Peyer's patch (tissue), 4 donors: ENCODE data around the gene SLC26A2. TPM values are rescaled to one million over a fixed set of nuclear protein-coding genes. Genes with fewer than 3 reads are reported as not detected.
A peak's percentile ranks its signal among the peaks of the same experiment; 100 is the strongest.
"Not testable (repeated sequence)": the region's sequence is repeated elsewhere in the genome, so short reads cannot be mapped to it uniquely, and the experiment has no call there.

Experiments
- DNase-seq, 3 donors: peaks; one replicate each; pipeline ENCODE4 v3.0.0-alpha.2; 2017 to 2019
- H3K27ac ChIP-seq, 4 donors: fragments of 200-600 bp; sonication (generic); one replicate each; pipeline ENCODE4 v1.5.1; 2016 to 2019
- H3K27me3 ChIP-seq, 2 donors: fragments of 200-600 bp; sonication (generic); one replicate each; pipeline ENCODE4 v1.5.1; 2019
- H3K36me3 ChIP-seq, 3 donors: fragments of 200-600 bp; sonication (generic); one replicate each; pipeline ENCODE4 v1.5.1; 2016 to 2019
- H3K4me1 ChIP-seq, 4 donors: fragments of 200-600 bp; sonication (generic); one replicate each; pipeline ENCODE4 v1.5.1; 2016 to 2019
- H3K4me3 ChIP-seq, 4 donors: fragments of 200-600 bp; sonication (generic); 1 replicate in 3 of 4; 2 replicates in 1 of 4; pipeline ENCODE4 v1.5.1; 2016 to 2019; ENCODE audit warnings: mild to moderate bottlenecking in 1 of 4
- H3K9me3 ChIP-seq, 4 donors: fragments of 200-600 bp; sonication (generic); one replicate each; pipeline ENCODE4 v1.5.1; 2016 to 2019; ENCODE audit warnings: mild to moderate bottlenecking in 1 of 4
- POLR2A ChIP-seq, 2 donors: fragments of 450-650 bp; IDR thresholded peaks; one replicate each; pipeline ENCODE4 v1.5.1; 2017; ENCODE audit warnings: antibody characterized with exemption in 2 of 2, mild to moderate bottlenecking in 2 of 2, moderate library complexity in 2 of 2
- total RNA-seq, 4 donors: library from RNA; depleted of rRNA; stranded (reverse); fragments of >200 nt; gene quantifications; one replicate each; pipeline ENCODE4 v1.1.0, GENCODE V29; 2016
- TF ChIP-seq, protein P1 (sequence below), 6 experiments: fragments of 450-650 bp in 4 of 6; fragments of 200-600 bp in 2 of 6; sonication (generic) in 1 of 6; IDR thresholded peaks; one replicate each; pipeline ENCODE4 v1.5.1; 2017 to 2019; ENCODE audit warnings: antibody characterized with exemption in 6 of 6, mild to moderate bottlenecking in 3 of 6, moderate library complexity in 1 of 6

SLC26A2 gene
- total RNA-seq, 4 donors from 2014 or later: 7.4 to 87.4 (median 52.1) TPM

DNA sequence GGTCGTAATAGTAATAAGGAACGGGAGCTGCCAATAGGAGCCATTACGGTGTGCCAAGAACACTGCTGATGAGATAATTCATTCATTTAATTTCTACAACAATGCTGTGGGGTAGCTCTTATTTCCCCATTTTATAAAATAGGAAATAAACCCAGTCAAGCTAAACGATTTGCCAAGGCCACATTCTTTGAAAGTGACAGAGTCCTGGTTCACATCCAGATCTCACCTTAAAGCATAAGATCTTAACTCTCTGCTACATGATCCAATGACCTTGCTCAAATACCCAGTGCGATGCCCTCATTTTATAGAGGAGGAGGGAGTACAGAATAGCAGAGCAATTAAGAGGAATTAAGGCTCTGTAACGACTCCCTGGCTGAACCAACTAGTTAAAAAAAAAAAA, 21.0 kb upstream of the SLC26A2 start:
- H3K4me1 ChIP-seq: peaks cover 0 to 11% (median 2%) of the 10 kb centered on the region in 4 donors
- no peak overlapping the region for H3K4me3 ChIP-seq
- H3K27ac ChIP-seq: peak overlapping the region in 1 of 4 donors; percentile 36
- TF ChIP-seq, protein P1, sequence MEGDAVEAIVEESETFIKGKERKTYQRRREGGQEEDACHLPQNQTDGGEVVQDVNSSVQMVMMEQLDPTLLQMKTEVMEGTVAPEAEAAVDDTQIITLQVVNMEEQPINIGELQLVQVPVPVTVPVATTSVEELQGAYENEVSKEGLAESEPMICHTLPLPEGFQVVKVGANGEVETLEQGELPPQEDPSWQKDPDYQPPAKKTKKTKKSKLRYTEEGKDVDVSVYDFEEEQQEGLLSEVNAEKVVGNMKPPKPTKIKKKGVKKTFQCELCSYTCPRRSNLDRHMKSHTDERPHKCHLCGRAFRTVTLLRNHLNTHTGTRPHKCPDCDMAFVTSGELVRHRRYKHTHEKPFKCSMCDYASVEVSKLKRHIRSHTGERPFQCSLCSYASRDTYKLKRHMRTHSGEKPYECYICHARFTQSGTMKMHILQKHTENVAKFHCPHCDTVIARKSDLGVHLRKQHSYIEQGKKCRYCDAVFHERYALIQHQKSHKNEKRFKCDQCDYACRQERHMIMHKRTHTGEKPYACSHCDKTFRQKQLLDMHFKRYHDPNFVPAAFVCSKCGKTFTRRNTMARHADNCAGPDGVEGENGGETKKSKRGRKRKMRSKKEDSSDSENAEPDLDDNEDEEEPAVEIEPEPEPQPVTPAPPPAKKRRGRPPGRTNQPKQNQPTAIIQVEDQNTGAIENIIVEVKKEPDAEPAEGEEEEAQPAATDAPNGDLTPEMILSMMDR (IDR thresholded peaks at IDR 0.05): no peak
- TF ChIP-seq POLR2A (IDR thresholded peaks at IDR 0.05): no peak
- DNase-seq: no peak
- H3K9me3 ChIP-seq: no peaks in the 10 kb centered on the region
- no peaks in the 10 kb centered on the region for H3K27me3 ChIP-seq
- no peaks in the 10 kb centered on the region for H3K36me3 ChIP-seq

DNA sequence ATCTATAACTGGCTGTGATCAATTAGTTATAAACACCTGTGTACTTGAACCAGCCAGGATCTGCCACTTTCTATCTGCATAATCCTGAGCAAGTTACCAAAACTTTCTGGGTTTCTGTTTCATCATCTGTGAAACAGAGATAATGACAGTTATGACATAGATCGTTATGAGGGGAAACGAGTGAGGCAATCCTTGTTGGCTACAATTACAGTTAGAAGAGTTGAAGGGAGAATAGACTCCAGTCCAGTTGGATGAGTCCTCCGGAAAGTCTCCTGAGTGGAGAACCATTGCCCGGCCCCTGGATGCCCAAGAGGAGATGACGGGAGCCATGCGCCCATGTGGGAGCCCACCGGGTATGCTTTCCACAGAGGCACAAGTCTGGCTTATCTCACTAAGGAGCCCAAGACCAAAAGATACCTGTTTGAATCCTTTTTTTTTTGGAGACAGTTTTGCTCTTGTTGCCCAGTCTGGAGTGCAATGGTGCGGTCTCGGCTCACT, 20.4 kb upstream of the SLC26A2 start:
- H3K27ac ChIP-seq: no peak overlapping the region
- H3K27me3 ChIP-seq: no peaks in the 10 kb centered on the region
- TF ChIP-seq, protein P1 (IDR thresholded peaks at IDR 0.05): no peak
- no peak for TF ChIP-seq POLR2A (IDR thresholded peaks at IDR 0.05)
- H3K4me3 ChIP-seq: no peak overlapping the region
- DNase-seq: no peak
- peaks cover 0 to 16% (median 2%) of the 10 kb centered on the region in 4 donors for H3K4me1 ChIP-seq
- H3K9me3 ChIP-seq: no peaks in the 10 kb centered on the region
- no peaks in the 10 kb centered on the region for H3K36me3 ChIP-seq

DNA sequence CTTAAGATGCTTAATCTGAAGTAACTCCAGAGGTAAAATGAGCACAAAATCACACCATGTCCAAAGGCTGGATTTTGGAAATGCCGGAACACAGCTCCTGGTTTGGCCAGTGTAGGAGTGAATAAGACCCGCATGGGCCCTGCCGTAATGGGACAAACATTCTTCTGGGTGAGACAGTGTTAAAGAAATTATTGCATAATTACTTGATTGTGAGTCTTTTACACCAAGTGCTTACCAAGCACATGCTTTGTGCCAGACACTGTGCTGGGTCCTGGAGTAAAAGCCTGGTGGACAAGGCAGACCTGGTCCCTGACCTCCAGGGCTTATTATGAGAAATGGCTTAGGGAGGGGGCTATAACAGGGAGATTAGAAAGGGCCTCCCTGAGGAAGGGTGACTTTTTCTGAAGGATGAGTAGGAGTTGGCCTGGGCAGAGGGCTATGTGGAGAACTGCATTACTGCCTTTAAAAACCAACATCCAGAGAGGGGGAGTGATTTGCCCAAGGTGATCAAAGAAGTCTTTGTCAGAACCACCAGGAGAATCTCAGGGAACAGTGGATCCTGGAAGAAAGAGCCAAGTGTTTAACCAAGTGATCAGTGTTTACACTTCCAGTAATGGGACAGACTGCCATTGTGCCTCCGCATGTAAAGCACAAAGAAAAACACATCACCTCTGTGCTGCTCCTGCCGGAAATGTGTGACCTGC, 19.5 kb upstream of the SLC26A2 start:
- no peaks in the 10 kb centered on the region for H3K9me3 ChIP-seq
- no peak overlapping the region for H3K4me3 ChIP-seq
- H3K4me1 ChIP-seq: peaks cover 0 to 25% (median 2%) of the 10 kb centered on the region in 4 donors
- no peaks in the 10 kb centered on the region for H3K27me3 ChIP-seq
- DNase-seq: no peak
- TF ChIP-seq POLR2A (IDR thresholded peaks at IDR 0.05): no peak
- TF ChIP-seq, protein P1 (IDR thresholded peaks at IDR 0.05): no peak
- H3K36me3 ChIP-seq: no peaks in the 10 kb centered on the region
- H3K27ac ChIP-seq: no peak overlapping the region

DNA sequence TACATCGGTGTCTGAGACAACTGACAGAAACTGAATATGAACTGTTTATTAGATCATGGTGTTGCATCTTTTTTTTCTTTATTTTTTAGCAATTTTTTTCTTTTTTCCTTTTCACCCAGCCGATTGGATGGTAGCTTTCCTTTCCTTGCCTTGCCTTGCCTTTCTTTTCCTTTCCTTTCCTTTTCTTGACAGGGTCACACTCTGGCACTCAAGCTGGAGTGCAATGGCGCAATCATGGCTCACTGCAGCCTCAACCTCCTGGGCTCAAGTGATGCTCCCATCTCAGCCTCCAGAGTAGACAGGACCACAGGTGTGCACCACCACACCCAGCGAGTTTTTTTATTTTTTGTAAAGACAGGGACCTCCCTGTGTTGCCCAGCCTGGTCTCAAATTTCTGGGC, 18.8 kb upstream of the SLC26A2 start:
- H3K4me1 ChIP-seq: peaks cover 0 to 30% (median 4%) of the 10 kb centered on the region in 4 donors
- H3K9me3 ChIP-seq: no peaks in the 10 kb centered on the region
- H3K4me3 ChIP-seq: no peak overlapping the region
- TF ChIP-seq, protein P1 (IDR thresholded peaks at IDR 0.05): no peak
- TF ChIP-seq POLR2A (IDR thresholded peaks at IDR 0.05): no peak
- no peak overlapping the region for H3K27ac ChIP-seq
- H3K27me3 ChIP-seq: no peaks in the 10 kb centered on the region
- no peaks in the 10 kb centered on the region for H3K36me3 ChIP-seq
- DNase-seq: no peak

DNA sequence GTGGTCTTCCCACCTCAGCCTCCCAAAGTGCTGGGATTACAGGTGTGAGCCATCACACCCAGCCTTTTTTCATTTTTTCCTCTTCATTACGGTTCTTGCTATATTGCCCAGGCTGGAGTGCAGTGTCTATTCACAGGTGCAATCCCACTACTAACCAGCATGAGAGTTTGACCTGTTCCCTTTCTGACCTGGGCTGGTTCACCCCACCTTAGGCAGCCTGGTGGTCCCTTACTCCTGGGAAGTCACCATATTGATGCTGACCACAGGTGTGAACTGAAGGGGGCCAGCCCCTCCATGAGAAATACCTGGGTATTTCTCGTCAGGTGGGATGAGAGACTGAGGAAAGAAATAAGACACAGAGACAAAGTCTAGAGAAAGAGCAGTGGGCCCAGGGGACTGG, 18.4 kb upstream of the SLC26A2 start:
- no peaks in the 10 kb centered on the region for H3K27me3 ChIP-seq
- no peaks in the 10 kb centered on the region for H3K9me3 ChIP-seq
- DNase-seq: no peak
- TF ChIP-seq POLR2A (IDR thresholded peaks at IDR 0.05): no peak
- TF ChIP-seq, protein P1 (IDR thresholded peaks at IDR 0.05): peak in 3 of 6 experiments; percentile 8 to 27 (median 22)
- H3K4me3 ChIP-seq: no peak overlapping the region
- H3K36me3 ChIP-seq: no peaks in the 10 kb centered on the region
- H3K27ac ChIP-seq: peak overlapping the region in 2 of 4 donors; percentile 31 to 61
- peaks cover 0 to 31% (median 4%) of the 10 kb centered on the region in 4 donors for H3K4me1 ChIP-seq

DNA sequence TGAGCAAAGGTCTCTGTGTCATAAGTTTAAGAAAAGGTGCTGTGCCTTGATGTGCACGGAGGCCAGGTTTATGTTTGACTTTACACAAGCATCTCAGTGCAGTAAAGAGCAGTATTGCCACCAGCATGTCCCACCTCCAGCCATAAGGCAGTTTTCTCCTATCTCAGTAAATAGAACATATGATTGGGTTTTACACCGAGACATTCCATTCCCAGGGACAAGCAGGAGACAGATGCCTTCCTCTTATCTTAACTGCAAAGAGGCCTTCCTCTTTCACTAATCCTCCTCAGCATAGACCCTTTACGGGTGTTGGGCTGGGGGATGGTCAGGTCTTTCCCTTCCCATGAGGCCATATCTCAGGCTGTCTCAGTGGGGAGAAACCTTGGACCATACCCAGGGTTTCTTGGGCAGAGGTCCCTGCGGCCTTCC, 17.8 kb upstream of the SLC26A2 start:
- peak overlapping the region in 1 of 4 donors; percentile 61 for H3K27ac ChIP-seq
- DNase-seq: not testable (repeated sequence)

DNA sequence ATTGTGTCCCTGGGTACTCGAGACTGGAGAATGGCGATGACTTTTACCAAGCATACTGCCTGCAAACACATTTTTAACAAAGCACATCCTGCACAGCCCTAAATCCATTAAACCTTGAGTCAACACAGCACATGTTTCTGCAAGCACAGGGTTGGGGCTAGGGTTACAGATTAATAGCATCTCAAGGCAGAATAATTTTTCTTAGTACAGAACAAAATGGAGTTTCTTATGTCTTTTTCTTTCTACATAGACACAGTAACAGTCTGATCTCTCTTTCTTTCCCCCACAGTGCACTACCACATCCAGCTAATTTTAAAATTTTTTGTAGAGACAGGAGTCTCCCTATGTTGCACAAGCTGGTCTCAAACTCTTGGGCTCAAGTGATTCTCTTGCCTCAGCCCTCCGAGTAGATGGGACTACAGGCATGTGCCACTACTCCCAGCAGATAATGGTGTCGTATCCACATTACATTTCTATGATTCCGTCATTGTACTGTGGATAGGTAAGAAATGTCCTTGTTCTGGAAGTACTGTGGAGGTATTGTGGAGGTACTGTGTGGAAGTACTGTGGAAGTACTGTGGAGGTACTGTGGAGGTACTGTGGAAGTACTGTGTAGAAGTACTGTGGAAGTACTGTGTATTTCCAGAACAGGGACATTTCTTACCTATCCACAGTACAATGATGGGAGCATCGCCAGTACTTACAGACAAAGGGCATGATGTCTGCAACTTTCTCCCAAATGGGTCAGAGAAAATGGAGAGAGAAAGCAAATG, 17.2 kb upstream of the SLC26A2 start:
- H3K27me3 ChIP-seq, H3K4me3 ChIP-seq, DNase-seq, H3K36me3 ChIP-seq, H3K9me3 ChIP-seq: not testable (repeated sequence)
- peaks cover 0 to 31% (median 4%) of the 10 kb centered on the region in 4 donors for H3K4me1 ChIP-seq
- peak overlapping the region in 1 of 4 donors; percentile 61 for H3K27ac ChIP-seq

More for the DNA sequence above, 17.8 kb upstream of the SLC26A2 start:
- H3K4me1 ChIP-seq: peaks cover 0 to 31% (median 4%) of the 10 kb centered on the region in 4 donors
- not testable (repeated sequence) for H3K36me3 ChIP-seq, H3K9me3 ChIP-seq, H3K4me3 ChIP-seq, H3K27me3 ChIP-seq
